SU-DHL-6 (cell line): ENCODE results near the gene RAP1GAP.

ENCODE experiments used
- CTCF ChIP-seq: fragments of 200-600 bp; sonication (generic); IDR thresholded peaks from one replicate; pipeline ENCODE4 v1.5.1; 2017; ENCODE audit warnings: antibody characterized with exemption, mild to moderate bottlenecking, low read length, moderate library complexity; ENCODE audit not compliant: insufficient read depth, poor library complexity, severe bottlenecking
- EZH2phosphoT487 ChIP-seq: fragments of 200-600 bp; sonication (generic), shearing (Covaris generic); conservative IDR thresholded peaks from 2 replicates; pipeline ENCODE4 v1.6.1; 2018; ENCODE audit warnings: mild to moderate bottlenecking, antibody characterized with exemption, low read length, moderate library complexity, mixed read lengths

- TF ChIP-seq CTCF (no peak), EZH2phosphoT487 (no peak)
Observed at GRCh38 chr1:21568006-21568746, 101.0 kb downstream of the RAP1GAP start.
